ENCODE results near the gene TAF11L4. TPM values are rescaled to one million over a fixed set of nuclear protein-coding genes. Genes with fewer than 3 reads are reported as not detected.
"Not testable (repeated sequence)": the region's sequence is repeated elsewhere in the genome, so short reads cannot be mapped to it uniquely, and the experiment has no call there.

Gene TAF11L4
- polyA plus RNA-seq, 1 experiment, result not detected

DNA sequence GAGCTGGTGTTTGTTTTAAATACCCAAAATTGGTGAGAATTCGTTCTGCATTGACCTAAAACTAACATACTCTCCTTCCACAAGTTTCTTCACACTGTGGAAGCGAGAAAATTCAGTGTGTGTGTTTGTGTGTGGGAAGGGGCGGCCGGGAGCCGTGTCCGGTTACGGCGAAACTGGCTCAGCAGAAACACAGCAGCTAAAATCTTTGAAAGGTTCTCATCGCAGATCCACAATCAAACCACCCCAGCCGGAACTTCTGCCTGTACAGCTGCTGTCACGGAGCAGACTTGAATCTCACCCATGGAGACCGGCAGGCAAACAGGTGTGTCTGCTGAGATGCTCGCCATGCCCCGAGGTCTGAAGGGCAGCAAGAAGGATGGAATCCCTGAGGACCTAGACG lies 3.3 kb downstream of the TAF11L4 start, which contains the start of gene TAF11L5:
TSS of gene TAF11L5 (plus strand) at position 301 of the 400 bp plus-strand sequence.
- H3K27ac ChIP-seq (ENCODE audit: low read depth, low read length); H3K27me3 ChIP-seq (ENCODE audit: control insufficient read depth, insufficient read depth, low read length); DNase-seq (ENCODE audit: low read depth, low spot score); H3K9me3 ChIP-seq (ENCODE audit: control insufficient read depth, insufficient read depth, low read length); H3K4me3 ChIP-seq (ENCODE audit: low read depth, low read length); POLR2A ChIA-PET; CTCF ChIA-PET: not testable (repeated sequence)

DNA sequence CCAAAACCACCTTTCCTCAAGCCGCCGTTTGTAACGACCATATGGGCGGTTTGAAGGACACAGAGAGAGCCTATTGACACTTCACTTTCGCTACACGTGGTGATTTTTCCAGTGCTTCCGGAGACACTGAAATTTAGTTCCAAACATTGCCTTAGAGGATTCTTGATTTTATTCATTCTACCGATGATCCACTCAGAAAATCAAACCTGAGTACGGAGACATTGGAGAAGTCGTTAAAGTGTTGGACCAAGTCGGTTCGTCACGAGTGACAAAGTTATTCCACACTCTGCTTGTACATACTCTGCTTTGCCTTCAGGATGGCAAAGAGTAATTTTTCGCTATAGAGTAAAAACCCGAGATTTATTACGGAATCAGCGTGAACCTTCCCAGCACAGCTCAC lies 4.9 kb downstream of the TAF11L4 start:
- not testable (repeated sequence) for H3K9me3 ChIP-seq (ENCODE audit: control insufficient read depth, insufficient read depth, low read length)

GRCh38 chr5:17528369-17528768 lies 6.8 kb downstream of the TAF11L4 start, which contains the start of gene TAF11L6:
TSS of gene TAF11L6 (plus strand) at chr5:17528669.
- H3K4me3 ChIP-seq (ENCODE audit: low read depth, low read length); POLR2A ChIA-PET; DNase-seq (ENCODE audit: low read depth, low spot score); H3K27me3 ChIP-seq (ENCODE audit: control insufficient read depth, insufficient read depth, low read length); CTCF ChIA-PET; H3K9me3 ChIP-seq (ENCODE audit: control insufficient read depth, insufficient read depth, low read length); H3K27ac ChIP-seq (ENCODE audit: low read depth, low read length): not testable (repeated sequence)

More for the DNA sequence above, 4.9 kb downstream of the TAF11L4 start:
- DNase-seq (ENCODE audit: low read depth, low spot score); POLR2A ChIA-PET; H3K4me3 ChIP-seq (ENCODE audit: low read depth, low read length); CTCF ChIA-PET; H3K27ac ChIP-seq (ENCODE audit: low read depth, low read length); H3K27me3 ChIP-seq (ENCODE audit: control insufficient read depth, insufficient read depth, low read length): not testable (repeated sequence)

Small RNA genes within 50 kb of the gene (small RNA-seq; reads per million reads assigned to genes)
- gene AC106774.3 (ENCODE audit: insufficient read length, low read depth), result not detected

Other genes starting within 250 kb of the TAF11L4 start
- not detected in 2 replicates for gene TAF11L2, start 23.6 kb upstream of the TAF11L4 start, polyA plus RNA-seq (2011; rRNA removed)
- gene TAF11L3, start 3.4 kb upstream of the TAF11L4 start, polyA plus RNA-seq (2011; rRNA removed), result not detected in 2 replicates
- not detected in 2 replicates for gene TAF11L5, start 3.4 kb downstream of the TAF11L4 start, polyA plus RNA-seq (2011; rRNA removed)
- not detected in 2 replicates for gene TAF11L6, start 6.9 kb downstream of the TAF11L4 start, polyA plus RNA-seq (2011; rRNA removed)
- gene TAF11L7, start 64.0 kb downstream of the TAF11L4 start, polyA plus RNA-seq (2011; rRNA removed), result not detected in 2 replicates
- not detected in 2 replicates for gene TAF11L8, start 69.2 kb downstream of the TAF11L4 start, polyA plus RNA-seq (2011; rRNA removed)
- not detected in 2 replicates for gene TAF11L9, start 72.6 kb downstream of the TAF11L4 start, polyA plus RNA-seq (2011; rRNA removed)
- not detected in 2 replicates for gene TAF11L10, start 76.0 kb downstream of the TAF11L4 start, polyA plus RNA-seq (2011; rRNA removed)
- gene TAF11L11, start 82.4 kb downstream of the TAF11L4 start, polyA plus RNA-seq (2011; rRNA removed), result not detected in 2 replicates
- gene TAF11L12, start 88.6 kb downstream of the TAF11L4 start, polyA plus RNA-seq (2011; rRNA removed), result not detected in 2 replicates
- not detected in 2 replicates for gene TAF11L13, start 110.3 kb downstream of the TAF11L4 start, polyA plus RNA-seq (2011; rRNA removed)
- gene TAF11L14, start 112.7 kb downstream of the TAF11L4 start, polyA plus RNA-seq (2011; rRNA removed), result not detected in 2 replicates